H1 (cell line): ENCODE data around the gene XIAP.

ENCODE experiments used
- CTCF ChIP-seq, 3 experiments: IDR thresholded peaks; 1 replicate in 2 of 3; 2 replicates in 1 of 3; pipeline versions ENCODE4 v1.5.1 to v1.6.1; 2011; ENCODE audit warnings: low read length in 3 of 3, mild to moderate bottlenecking in 3 of 3, inconsistent platforms in 2 of 3, low read depth in 1 of 3, moderate library complexity in 1 of 3; ENCODE audit not compliant: insufficient read depth in 1 of 3; ENCODE audit errors: control extremely low read depth in 1 of 3
- POLR2A ChIP-seq, 2 experiments: IDR thresholded peaks; 1 replicate in 1 of 2; 2 replicates in 1 of 2; pipeline ENCODE4 v1.6.1; 2011; ENCODE audit warnings: low read depth in 2 of 2, low read length in 2 of 2, mild to moderate bottlenecking in 2 of 2; ENCODE audit errors: control extremely low read depth in 1 of 2

DNA sequence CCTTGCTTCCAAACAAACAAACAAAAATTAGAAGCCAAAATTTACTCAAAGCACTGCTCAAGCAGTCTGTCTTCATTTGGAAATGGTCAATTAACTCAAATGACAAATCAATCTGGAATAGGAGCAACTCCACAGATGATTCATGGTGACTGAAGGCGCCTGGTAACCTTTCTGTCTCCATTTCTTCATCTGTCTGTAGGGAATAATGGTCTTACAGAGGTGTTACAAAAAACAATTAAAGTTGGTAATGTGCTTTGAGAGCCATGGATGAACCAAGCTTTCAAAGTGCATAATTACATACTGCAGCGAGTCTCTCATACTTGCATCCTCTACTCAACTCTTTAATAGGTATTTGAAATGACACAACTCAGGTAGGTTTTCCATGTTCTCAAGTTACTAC lies 63.4 kb downstream of the XIAP start:
- TF ChIP-seq CTCF (IDR thresholded peaks at IDR 0.05; ENCODE audit: control extremely low read depth in 1 of 3, insufficient read depth in 1 of 3, low read depth in 1 of 3, low read length in 3 of 3) (no peak), POLR2A (IDR thresholded peaks at IDR 0.05; ENCODE audit: control extremely low read depth in 1 of 2, low read depth in 2 of 2, low read length in 2 of 2) (no peak)
